HCT116 (cell line): ENCODE data around the gene TTC27. TPM values are rescaled to one million over a fixed set of nuclear protein-coding genes. Genes with fewer than 3 reads are reported as not detected.

Source experiments
- ATAC-seq: fragments of 200-7000 bp; cut with Tn5 transposase; 2 replicates; pipeline ENCODE4 v1.9.1; 2020; ENCODE audit warnings: mild to moderate bottlenecking, moderate library complexity
- BruUV-seq: library from RNA; stranded (reverse); fragments of 400-500 nt; replicated peaks from 2 replicates; lab custom pipeline; 2021; lab: Mats Ljungman, UMichigan
- CTCF ChIA-PET: fragments of 300-600 bp; sonication (Branson Sonifier 250); formaldehyde crosslinking; loops from one replicate; lab custom pipeline; 2021; ENCODE audit warnings: antibody characterized with exemption; lab: Charles Lee
- POLR2A ChIA-PET: fragments of 300-600, 350-600 bp; sonication (Branson Sonifier 250); formaldehyde crosslinking; loops from one replicate; lab custom pipeline; 2021; ENCODE audit warnings: antibody characterized with exemption; lab: Charles Lee
- RAD21 ChIA-PET, 2 experiments: fragments of 300-600 bp; sonication (Branson Sonifier 250); formaldehyde crosslinking; loops; one replicate each; lab custom pipeline; 2023; ENCODE audit warnings: low total read pairs in 2 of 2; ENCODE audit not compliant: uncharacterized antibody in 2 of 2, unreplicated experiment in 2 of 2, low non-redundant PET in 1 of 2; lab: Charles Lee
- DNase-seq: peaks from one replicate; pipeline ENCODE4 v3.0.0-alpha.2; 2010; ENCODE audit warnings: low read depth, low spot score
- H2AFZ ChIP-seq: fragments of 200-600 bp; shearing (Covaris generic), sonication (generic); 2 replicates; pipeline ENCODE4 v1.6.1; 2017; ENCODE audit warnings: low read depth, mixed run types, mixed read lengths, antibody characterized with exemption, low read length; ENCODE audit not compliant: poor library complexity, severe bottlenecking
- H3K27ac ChIP-seq: 2 replicates; pipeline ENCODE4 v1.5.1; 2012; ENCODE audit warnings: low read depth, low read length
- H3K27me3 ChIP-seq: fragments of 200-600 bp; sonication (generic); 2 replicates; pipeline ENCODE4 v1.6.1; 2016; ENCODE audit warnings: mixed run types, low read length, mixed read lengths; ENCODE audit not compliant: insufficient read depth
- H3K36me3 ChIP-seq, 2 experiments: fragments of 200-500 bp in 1 of 2; fragments of 200-600 bp in 1 of 2; sonication (Bioruptor generic) in 1 of 2; sonication (generic) in 1 of 2; 2 replicates each; pipeline versions ENCODE4 v1.5.1 to v1.6.1; 2014 to 2016; ENCODE audit warnings: low read length in 2 of 2, inconsistent platforms in 1 of 2, mixed read lengths in 1 of 2, mixed run types in 1 of 2; ENCODE audit not compliant: insufficient read depth in 2 of 2, control insufficient read depth in 1 of 2
- H3K4me1 ChIP-seq, 2 experiments: fragments of 200-600 bp in 1 of 2; sonication (generic) in 1 of 2; 2 replicates each; pipeline versions ENCODE4 v1.5.1 to v1.6.1; 2012 to 2017; ENCODE audit warnings: low read length in 2 of 2, inconsistent platforms in 1 of 2, mild to moderate bottlenecking in 1 of 2, mixed read lengths in 1 of 2, mixed run types in 1 of 2, moderate library complexity in 1 of 2; ENCODE audit not compliant: insufficient read depth in 2 of 2, control insufficient read depth in 1 of 2
- H3K4me2 ChIP-seq: fragments of 200-600 bp; sonication (generic); 2 replicates; pipeline ENCODE4 v1.6.1; 2017; ENCODE audit warnings: mixed run types, low read length, mixed read lengths
- H3K4me3 ChIP-seq, 2 experiments: fragments of 200-600 bp in 1 of 2; sonication (generic) in 1 of 2; replicated peaks in 1 of 2; 2 replicates each; pipeline ENCODE4 v1.5.1; 2011 to 2016; ENCODE audit warnings: low read length in 2 of 2, control low read depth in 1 of 2, low read depth in 1 of 2, mild to moderate bottlenecking in 1 of 2, mixed read lengths in 1 of 2, mixed run types in 1 of 2
- H3K79me2 ChIP-seq: fragments of 200-600 bp; sonication (generic); 2 replicates; pipeline ENCODE4 v1.6.1; 2017; ENCODE audit warnings: mild to moderate bottlenecking, mixed run types, low read length, moderate library complexity, mixed read lengths; ENCODE audit not compliant: insufficient read depth
- H3K9ac ChIP-seq: fragments of 200-600 bp; sonication (generic); 2 replicates; pipeline ENCODE4 v1.6.1; 2016; ENCODE audit warnings: low read length, mixed read lengths
- H3K9me2 ChIP-seq: fragments of 200-600 bp; sonication (generic), shearing (Covaris generic); 2 replicates; pipeline ENCODE4 v1.6.1; 2017; ENCODE audit warnings: mixed run types, mild to moderate bottlenecking, moderate library complexity; ENCODE audit not compliant: insufficient read depth
- H3K9me3 ChIP-seq, 2 experiments: fragments of 200-500 bp in 1 of 2; fragments of 200-600 bp in 1 of 2; sonication (Bioruptor generic) in 1 of 2; sonication (generic) in 1 of 2; 2 replicates each; pipeline ENCODE4 v1.6.1; 2014 to 2017; ENCODE audit warnings: low read length in 2 of 2, mixed read lengths in 2 of 2, inconsistent platforms in 1 of 2, low read depth in 1 of 2, mild to moderate bottlenecking in 1 of 2, mixed run types in 1 of 2, moderate library complexity in 1 of 2; ENCODE audit not compliant: control insufficient read depth in 1 of 2, insufficient read depth in 1 of 2
- H4K20me1 ChIP-seq: fragments of 200-600 bp; sonication (generic), shearing (Covaris generic); 2 replicates; pipeline ENCODE4 v1.6.1; 2017; ENCODE audit warnings: mixed run types, mild to moderate bottlenecking, moderate library complexity; ENCODE audit not compliant: insufficient read depth
- CBX3 ChIP-seq: IDR thresholded peaks from 2 replicates; pipeline ENCODE4 v1.6.1; 2012; ENCODE audit warnings: low read depth
- CEBPB ChIP-seq: IDR thresholded peaks from 2 replicates; pipeline ENCODE4 v1.6.1; 2012; ENCODE audit warnings: low read depth
- EGR1 ChIP-seq: IDR thresholded peaks from 2 replicates; pipeline ENCODE4 v1.6.1; 2012; ENCODE audit warnings: low read depth
- ELF1 ChIP-seq: IDR thresholded peaks from 2 replicates; pipeline ENCODE4 v1.6.1; 2012; ENCODE audit warnings: low read depth, borderline replicate concordance
- EZH2 ChIP-seq: fragments of 200-600 bp; sonication (generic); IDR thresholded peaks from 2 replicates; pipeline ENCODE4 v1.6.1; 2017; ENCODE audit warnings: antibody characterized with exemption, mixed run types
- EZH2phosphoT487 ChIP-seq: fragments of 200-600 bp; IDR thresholded peaks from 2 replicates; pipeline ENCODE4 v1.6.1; 2018; ENCODE audit warnings: antibody characterized with exemption, borderline replicate concordance
- FOSL1 ChIP-seq: IDR thresholded peaks from 2 replicates; pipeline ENCODE4 v1.6.1; 2012; ENCODE audit warnings: low read depth
- POLR2AphosphoS5 ChIP-seq: IDR thresholded peaks from 2 replicates; pipeline ENCODE4 v1.6.1; 2011; ENCODE audit warnings: mild to moderate bottlenecking, low read depth, low read length, moderate library complexity
- REST ChIP-seq: IDR thresholded peaks from 2 replicates; pipeline ENCODE4 v1.6.1; 2012; ENCODE audit warnings: low read depth
- SIN3A ChIP-seq: IDR thresholded peaks from 2 replicates; pipeline ENCODE4 v1.6.1; 2012; ENCODE audit warnings: low read depth
- TCF7L2 ChIP-seq: IDR thresholded peaks from 2 replicates; pipeline ENCODE4 v1.7.0; 2011; ENCODE audit warnings: borderline replicate concordance, inconsistent platforms; ENCODE audit not compliant: insufficient read depth, insufficient read length; ENCODE audit errors: extremely low read depth
- ZFX ChIP-seq: fragments of 450-650 bp; IDR thresholded peaks from 2 replicates; pipeline ENCODE4 v1.6.1; 2017
- intact Hi-C: fragments of 100-400 bp; cut with micrococcal nuclease; formaldehyde crosslinking; loops from 2 replicates; pipeline ENCODE4 v1.10.0; 2022
- total RNA-seq: library from RNA; stranded (reverse); gene quantifications from one replicate; pipeline ENCODE4 v1.2.1, GENCODE V29; 2021; ENCODE audit not compliant: unreplicated experiment
- TF ChIP-seq, protein P1 (sequence below): IDR thresholded peaks from 2 replicates; pipeline ENCODE4 v1.6.1; 2012

The TTC27 gene
- total RNA-seq, 1 experiment from 2014 or later: 24.4 TPM

GRCh38 chr2:32611366-32611765 is 16.5 kb upstream of the TTC27 start:
- DNase-seq (no peak), ATAC-seq (no peak)
- no peak overlapping the region for H2AFZ ChIP-seq
- TF ChIP-seq TCF7L2 (no peak), EZH2 (no peak), REST (no peak), ZFX (no peak), CEBPB (no peak), FOSL1 (no peak)
- H3K27ac ChIP-seq: no peak overlapping the region
- CTCF ChIA-PET: no interaction called here
- no peaks in the 10 kb centered on the region for H3K79me2 ChIP-seq
- POLR2A ChIA-PET: no interaction called here
- H3K36me3 ChIP-seq: peaks cover 2 to 4% of the 10 kb centered on the region in 2 experiments; a peak in 1 of 4 replicates
- no peaks in the 10 kb centered on the region for H3K4me1 ChIP-seq
- H3K9ac ChIP-seq: no peak overlapping the region
- no peak overlapping the region for H3K4me2 ChIP-seq
- no peaks in the 10 kb centered on the region for H3K9me3 ChIP-seq
- H3K9me2 ChIP-seq: no peaks in the 10 kb centered on the region
- no TSS peak for BruUV-seq
- H3K27me3 ChIP-seq: no peaks in the 10 kb centered on the region
- intact Hi-C loops: no loop called here
- RAD21 ChIA-PET: no interaction called here
- no peaks in the 10 kb centered on the region; the same call in 1 of the 2 replicates for H4K20me1 ChIP-seq
- H3K4me3 ChIP-seq: no peak overlapping the region

- POLR2A ChIA-PET: no interaction called here
- Histone ChIP-seq H3K4me1 (no peaks in the 10 kb centered on the region), H2AFZ (no peak overlapping the region), H4K20me1 (no peaks in the 10 kb centered on the region; the same call in 1 of the 2 replicates), H3K9me2 (no peaks in the 10 kb centered on the region), H3K79me2 (no peaks in the 10 kb centered on the region), H3K4me3 (no peak overlapping the region), H3K4me2 (no peak overlapping the region), H3K27me3 (no peaks in the 10 kb centered on the region), H3K9ac (no peak overlapping the region), H3K9me3 (no peaks in the 10 kb centered on the region), H3K36me3 (peaks cover 2 to 4% of the 10 kb centered on the region in 2 experiments; a peak in 1 of 4 replicates), H3K27ac (no peak overlapping the region)
- intact Hi-C loops: no loop called here
- no peak for DNase-seq
- RAD21 ChIA-PET: no interaction called here
- ATAC-seq: no peak
- BruUV-seq: no TSS peak
- no peak for TF ChIP-seq POLR2AphosphoS5
- no peak for TF ChIP-seq EZH2
- no peak for TF ChIP-seq EGR1
- no peak for TF ChIP-seq CBX3
- no peak for TF ChIP-seq FOSL1
- TF ChIP-seq ELF1: no peak
- TF ChIP-seq EZH2phosphoT487: no peak
- TF ChIP-seq SIN3A: no peak
- TF ChIP-seq, protein P1, sequence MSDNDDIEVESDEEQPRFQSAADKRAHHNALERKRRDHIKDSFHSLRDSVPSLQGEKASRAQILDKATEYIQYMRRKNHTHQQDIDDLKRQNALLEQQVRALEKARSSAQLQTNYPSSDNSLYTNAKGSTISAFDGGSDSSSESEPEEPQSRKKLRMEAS: no peak
- CTCF ChIA-PET: no interaction called here
Observed at GRCh38 chr2:32611771-32612170, 16.1 kb upstream of the TTC27 start.
